ENCODE results near the gene TTC16. TPM values are rescaled to one million over a fixed set of nuclear protein-coding genes. Genes with fewer than 3 reads are reported as not detected.
A peak's percentile ranks its signal among the peaks of the same experiment; 100 is the strongest.

Gene TTC16
- total and polyA plus RNA-seq, 2 of the 8 experiments (the other 6 are each of a cell fraction or from before 2014, with no cell fraction given) = 0.03 TPM; not detected in 1

- DNase-seq (ENCODE audit: low read depth in 1 of 2, low spot score in 2 of 2) (no peak), FAIRE-seq (no peak)
- CTCF ChIA-PET (ENCODE audit: partially characterized antibody) = interaction anchor here (0.7 to 14.6 kb wide), 11 partner anchors 7 to 116 kb away, joined by 3 to 227 read pairs (median 4); partner anchors contain the start of genes CDK9 and SH2D3C
- H2BK15ac ChIP-seq (ENCODE audit: low read length) = peak overlapping the region; percentile 88; the same call in 1 of the 2 replicates
- WGBS, 2 experiments (ENCODE audit: extremely low coverage in 1 of 2, insufficient coverage in 1 of 2, insufficient read length in 1 of 2, insufficient replicate concordance in 2 of 2, low coverage in 1 of 2, low lambda C conversion rate in 2 of 2, missing lambda C conversion rate in 1 of 2) = 82% methylated on average over 16 of the region's 16 CpGs; no CpG with 5 or more reads in 1 of the 2 experiments
- no peaks in the 10 kb centered on the region for H3K23me2 ChIP-seq (ENCODE audit: low read depth, low read length)
- H3K79me2 ChIP-seq (ENCODE audit: control insufficient read depth in 1 of 2, insufficient read depth in 2 of 2, low read length in 2 of 2) = no peaks in the 10 kb centered on the region
- H4K20me1 ChIP-seq (replicated peaks in 1 of 2; ENCODE audit: control insufficient read depth in 1 of 2, insufficient read depth in 2 of 2, low read length in 2 of 2) = no peaks in the 10 kb centered on the region
- no peaks in the 10 kb centered on the region for H3K27me3 ChIP-seq (replicated peaks in 1 of 4; ENCODE audit: control insufficient read depth in 3 of 4, extremely low read depth in 1 of 4, insufficient read depth in 3 of 4, low read length in 3 of 4)
- POLR2A ChIA-PET (ENCODE audit: partially characterized antibody) = interaction anchor here (1.0 to 1.6 kb wide), 4 partner anchors 11 to 309 kb away, joined by 3 to 5 read pairs (median 4); no protein-coding TSS in a partner anchor
- peak overlapping the region; percentile 4 for H4K91ac ChIP-seq (replicated peaks; ENCODE audit: insufficient read length, low read length)
- H3K79me1 ChIP-seq (ENCODE audit: low read depth, low read length) = no peaks in the 10 kb centered on the region
- H3K27ac ChIP-seq (ENCODE audit: low read depth, low read length) = no peak overlapping the region
- no peak overlapping the region for H2BK120ac ChIP-seq (replicated peaks; ENCODE audit: low read depth, low read length)
- no peak overlapping the region for H2AK5ac ChIP-seq (ENCODE audit: low read depth, low read length)
- peak overlapping the region; percentile 48 for H3K18ac ChIP-seq (ENCODE audit: extremely low read depth, low read length)
- no peak overlapping the region for H2BK5ac ChIP-seq (ENCODE audit: low read depth, low read length)
- H4K5ac ChIP-seq (ENCODE audit: insufficient read length, low read depth, low read length) = no peak overlapping the region
- H3K14ac ChIP-seq (ENCODE audit: insufficient read length) = no peak overlapping the region
- 0 out of 4 replicates have a peak overlapping the region, but pooled peaks of 1 of the 2 experiments have one; percentile 32 for H3K4me2 ChIP-seq (ENCODE audit: insufficient read depth in 1 of 2, low read depth in 2 of 2, low read length in 2 of 2)
- no peak overlapping the region for H3K56ac ChIP-seq (replicated peaks; ENCODE audit: insufficient read length, low read depth, low read length)
- H4K8ac ChIP-seq (ENCODE audit: extremely low read depth, insufficient read depth, low read length) = 0 out of 2 replicates have a peak overlapping the region, but pooled peaks have one; percentile 19
- H3K9me3 ChIP-seq (ENCODE audit: insufficient read depth in 2 of 2, low read depth in 1 of 2, low read length in 1 of 2) = no peaks in the 10 kb centered on the region
- peaks cover 0 to 18% (median 14%) of the 10 kb centered on the region in 4 experiments; a peak in 6 of 7 replicates for H3K4me1 ChIP-seq (replicated peaks in 1 of 4; ENCODE audit: control insufficient read depth in 3 of 4, insufficient read depth in 4 of 4, low read length in 3 of 4)
- H3K4me3 ChIP-seq (ENCODE audit: extremely low read depth in 1 of 4, insufficient read depth in 2 of 4, low read depth in 3 of 4, low read length in 4 of 4) = no peak overlapping the region
- peak overlapping the region; percentile 55; the same call in 1 of the 2 replicates for H2BK12ac ChIP-seq (ENCODE audit: low read depth, low read length)
- no peak overlapping the region for H3K4ac ChIP-seq (replicated peaks; ENCODE audit: insufficient read length, low read depth, low read length)
- no peaks in the 10 kb centered on the region for H3K36me3 ChIP-seq (ENCODE audit: control insufficient read depth in 2 of 4, insufficient read depth in 4 of 4, low read length in 3 of 4)
- no peak overlapping the region for H2BK20ac ChIP-seq (ENCODE audit: low read length)
- no peak overlapping the region for H3K23ac ChIP-seq (ENCODE audit: insufficient read length)
- peak overlapping the region; percentile 68; the same call in 1 of the 2 replicates for H2AFZ ChIP-seq (ENCODE audit: low read length)
- no peak overlapping the region for H3K9ac ChIP-seq (replicated peaks in 1 of 4; ENCODE audit: extremely low read depth in 1 of 4, low read depth in 3 of 4, low read length in 3 of 4)
- TF ChIP-seq BRCA1 (IDR thresholded peaks at IDR 0.05; ENCODE audit: low read depth, low read length) (no peak), EP300 (IDR thresholded peaks at IDR 0.05; ENCODE audit: borderline replicate concordance in 1 of 2, low read depth in 2 of 2, low read length in 2 of 2) (no peak), E2F6 (IDR thresholded peaks at IDR 0.05) (no peak), KDM1A (IDR thresholded peaks at IDR 0.05; ENCODE audit: borderline replicate concordance, low read length) (no peak), KDM5A (IDR thresholded peaks at IDR 0.05; ENCODE audit: low read length) (no peak), FOSL1 (IDR thresholded peaks at IDR 0.05; ENCODE audit: insufficient read depth, low read depth, low read length) (no peak), RXRA (IDR thresholded peaks at IDR 0.05; ENCODE audit: insufficient read depth, low read depth, low read length) (no peak), BACH1 (IDR thresholded peaks at IDR 0.05; ENCODE audit: low read length) (no peak), SP2 (IDR thresholded peaks at IDR 0.05; ENCODE audit: low read length) (no peak), TAF1 (IDR thresholded peaks at IDR 0.05; ENCODE audit: low read depth, low read length) (no peak), NANOG (IDR thresholded peaks at IDR 0.05; ENCODE audit: insufficient read depth, low read depth, low read length, poor library complexity, severe bottlenecking) (no peak), CTBP2 (IDR thresholded peaks at IDR 0.05; ENCODE audit: borderline replicate concordance, insufficient read depth, insufficient read length, low read length) (no peak)
Measured at GRCh38 chr9:127762111-127762676, 46.3 kb downstream of the TTC16 start.
